Panc1 (cell line): ENCODE results near the gene TRRAP.

Source experiments
- REST ChIP-seq, 2 experiments: IDR thresholded peaks; 2 replicates each; pipeline ENCODE4 v1.6.1; 2011 to 2012; ENCODE audit warnings: low read depth in 2 of 2, control low read depth in 1 of 2, low read length in 1 of 2, mild to moderate bottlenecking in 1 of 2, moderate library complexity in 1 of 2; ENCODE audit not compliant: insufficient read depth in 1 of 2
- TF ChIP-seq, protein P1 (sequence below): fragments of 450-650 bp; IDR thresholded peaks from 2 replicates; pipeline ENCODE4 v1.5.1; 2017; ENCODE audit warnings: mild to moderate bottlenecking

- TF ChIP-seq, protein P1, sequence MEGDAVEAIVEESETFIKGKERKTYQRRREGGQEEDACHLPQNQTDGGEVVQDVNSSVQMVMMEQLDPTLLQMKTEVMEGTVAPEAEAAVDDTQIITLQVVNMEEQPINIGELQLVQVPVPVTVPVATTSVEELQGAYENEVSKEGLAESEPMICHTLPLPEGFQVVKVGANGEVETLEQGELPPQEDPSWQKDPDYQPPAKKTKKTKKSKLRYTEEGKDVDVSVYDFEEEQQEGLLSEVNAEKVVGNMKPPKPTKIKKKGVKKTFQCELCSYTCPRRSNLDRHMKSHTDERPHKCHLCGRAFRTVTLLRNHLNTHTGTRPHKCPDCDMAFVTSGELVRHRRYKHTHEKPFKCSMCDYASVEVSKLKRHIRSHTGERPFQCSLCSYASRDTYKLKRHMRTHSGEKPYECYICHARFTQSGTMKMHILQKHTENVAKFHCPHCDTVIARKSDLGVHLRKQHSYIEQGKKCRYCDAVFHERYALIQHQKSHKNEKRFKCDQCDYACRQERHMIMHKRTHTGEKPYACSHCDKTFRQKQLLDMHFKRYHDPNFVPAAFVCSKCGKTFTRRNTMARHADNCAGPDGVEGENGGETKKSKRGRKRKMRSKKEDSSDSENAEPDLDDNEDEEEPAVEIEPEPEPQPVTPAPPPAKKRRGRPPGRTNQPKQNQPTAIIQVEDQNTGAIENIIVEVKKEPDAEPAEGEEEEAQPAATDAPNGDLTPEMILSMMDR: no peak
- no peak for TF ChIP-seq REST (IDR thresholded peaks at IDR 0.05; ENCODE audit: insufficient read depth in 1 of 2, low read depth in 2 of 2, low read length in 1 of 2)
These were observed 30.3 kb downstream of the TRRAP start for GRCh38 chr7:98908585-98908984.
